ENCODE measurements around the gene EFS. TPM values are rescaled to one million over a fixed set of nuclear protein-coding genes. Genes with fewer than 3 reads are reported as not detected.
A peak's percentile ranks its signal among the peaks of the same experiment; 100 is the strongest.
"Not testable (repeated sequence)": the region's sequence is repeated elsewhere in the genome, so short reads cannot be mapped to it uniquely, and the experiment has no call there.

The EFS gene
- total and polyA plus RNA-seq, 10 of the 15 experiments (the other 5 are each of a cell fraction or from before 2014, with no cell fraction given), result 0.08 TPM; not detected in 9

- SMC1A ChIA-PET (ENCODE audit: uncharacterized antibody, unreplicated experiment); H3K36me3 ChIP-seq (ENCODE audit: control insufficient read depth in 2 of 2, insufficient read depth in 2 of 2, low read length in 1 of 2); RAD21 ChIA-PET (ENCODE audit: unreplicated experiment); H3K9ac ChIP-seq (ENCODE audit: control insufficient read depth, insufficient read depth, low read length); BruUV-seq (replicated peaks); H3K27ac ChIP-seq (ENCODE audit: control insufficient read depth, insufficient read depth); CTCF ChIA-PET; POLR2A ChIA-PET; in situ Hi-C loops (cut with MboI); intact Hi-C loops (cut with micrococcal nuclease; ENCODE audit: unreplicated experiment); H3K79me2 ChIP-seq (ENCODE audit: control insufficient read depth, insufficient read depth, low read length); DNase-seq (ENCODE audit: low read depth, low spot score); H4K20me1 ChIP-seq (ENCODE audit: control insufficient read depth, insufficient read depth); H2AFZ ChIP-seq (ENCODE audit: control insufficient read depth, low read depth, low read length); H3K4me3 ChIP-seq; H3K4me2 ChIP-seq (ENCODE audit: control insufficient read depth, insufficient read depth); ATAC-seq; H3K9me3 ChIP-seq (replicated peaks; ENCODE audit: control insufficient read depth, insufficient read depth, low read length); H3K27me3 ChIP-seq (replicated peaks in 1 of 2; ENCODE audit: control insufficient read depth in 2 of 2, insufficient read depth in 2 of 2, low read length in 1 of 2); H3K4me1 ChIP-seq (ENCODE audit: control insufficient read depth, insufficient read depth, low read length): not testable (repeated sequence)
- peak; percentile 75 for FAIRE-seq
- TF ChIP-seq SPI1 (IDR thresholded peaks at IDR 0.05; ENCODE audit: borderline replicate concordance, insufficient read depth, low read depth, low read length), result peak; percentile 50
- 33% methylated on average over 16 of the region's 16 CpGs for WGBS (ENCODE audit: insufficient coverage, insufficient replicate concordance, low lambda C conversion rate, missing lambda C conversion rate)
Measured at GRCh38 chr14:23400496-23401149, 35.7 kb upstream of the EFS start.

GRCh38 chr14:23399591-23399990 is 34.6 kb upstream of the EFS start:
- Histone ChIP-seq H3K4me2 (ENCODE audit: control insufficient read depth, insufficient read depth) (no peak overlapping the region), H2AFZ (ENCODE audit: control insufficient read depth, low read depth, low read length) (no peak overlapping the region), H3K79me2 (ENCODE audit: control insufficient read depth, insufficient read depth, low read length) (no peaks in the 10 kb centered on the region), H3K9ac (ENCODE audit: control insufficient read depth, insufficient read depth, low read length) (no peak overlapping the region), H3K27ac (ENCODE audit: control insufficient read depth, insufficient read depth) (no peak overlapping the region), H4K20me1 (ENCODE audit: control insufficient read depth, insufficient read depth) (no peaks in the 10 kb centered on the region), H3K4me3 (no peak overlapping the region), H3K36me3 (ENCODE audit: control insufficient read depth in 2 of 2, insufficient read depth in 2 of 2, low read length in 1 of 2) (no peaks in the 10 kb centered on the region), H3K27me3 (replicated peaks in 1 of 2; ENCODE audit: control insufficient read depth in 2 of 2, insufficient read depth in 2 of 2, low read length in 1 of 2) (no peaks in the 10 kb centered on the region; a peak in 2 of 4 replicates), H3K4me1 (ENCODE audit: control insufficient read depth, insufficient read depth, low read length) (no peaks in the 10 kb centered on the region), H3K9me3 (replicated peaks; ENCODE audit: control insufficient read depth, insufficient read depth, low read length) (no peaks in the 10 kb centered on the region)
- ChIA-PET SMC1A (ENCODE audit: uncharacterized antibody, unreplicated experiment) (no interaction called here), POLR2A (no interaction called here), CTCF (no interaction called here), RAD21 (ENCODE audit: unreplicated experiment) (no interaction called here)
- no peak for ATAC-seq
- intact Hi-C loops (cut with micrococcal nuclease; ENCODE audit: unreplicated experiment), result no loop called here
- no peak for DNase-seq (ENCODE audit: low read depth, low spot score)
- in situ Hi-C loops (cut with MboI), result no loop called here
- 15% methylated on average over 6 of the region's 6 CpGs for WGBS (ENCODE audit: insufficient coverage, insufficient replicate concordance, low lambda C conversion rate, missing lambda C conversion rate)
- BruUV-seq (replicated peaks), result no TSS peak
- FAIRE-seq, result no peak
- TF ChIP-seq POLR2AphosphoS2 (IDR thresholded peaks at IDR 0.05; ENCODE audit: low read depth, low read length), result no peak
- TF ChIP-seq MLLT1 (IDR thresholded peaks at IDR 0.05), result no peak
- TF ChIP-seq BMI1 (IDR thresholded peaks at IDR 0.05; ENCODE audit: borderline replicate concordance), result no peak
- no peak for TF ChIP-seq CUX1 (IDR thresholded peaks at IDR 0.05; ENCODE audit: insufficient replicate concordance, low read depth, low read length)
- TF ChIP-seq POLR2AphosphoS5 (IDR thresholded peaks at IDR 0.05; ENCODE audit: low read length), result no peak
- no peak for TF ChIP-seq NR2C1 (IDR thresholded peaks at IDR 0.05)
- TF ChIP-seq FOXK2 (IDR thresholded peaks at IDR 0.05), result no peak
- no peak for TF ChIP-seq STAT3 (IDR thresholded peaks at IDR 0.05; ENCODE audit: low read depth, low read length)
